Measurements from ENCODE around the gene LCN2. TPM values are rescaled to one million over a fixed set of nuclear protein-coding genes. Genes with fewer than 3 reads are reported as not detected.
"Not testable (repeated sequence)": the region's sequence is repeated elsewhere in the genome, so short reads cannot be mapped to it uniquely, and the experiment has no call there.

The LCN2 gene
- total RNA-seq, 2 experiments from 2014 or later = not detected

GRCh38 chr9:128106181-128106939 is 42.9 kb upstream of the LCN2 start:
- ATAC-seq (no peak), DNase-seq (no peak)
- peaks cover 48% of the 10 kb centered on the region for H3K36me3 Mint-ChIP-seq (ENCODE audit: low read depth)
- ChIA-PET POLR2A (interaction anchor here (0.6 kb wide), 1 partner anchor 130 kb away, joined by 3 read pairs; no protein-coding TSS in a partner anchor), CTCF (interaction anchor here (0.8 to 2.8 kb wide), 3 partner anchors 11 to 21 kb away, joined by 3 to 18 read pairs (median 4); no protein-coding TSS in a partner anchor)
- H3K9me3 Mint-ChIP-seq (ENCODE audit: low read depth) = no peaks in the 10 kb centered on the region
- no peak overlapping the region for H3K4me3 Mint-ChIP-seq
- H3K27me3 Mint-ChIP-seq = no peaks in the 10 kb centered on the region
- intact Hi-C loops (cut with DNase I, micrococcal nuclease) = no loop called here
- no peak overlapping the region for H3K27ac Mint-ChIP-seq
- H3K4me1 Mint-ChIP-seq = peaks cover 18% of the 10 kb centered on the region

GRCh38 chr9:128106940-128107467 is 42.2 kb upstream of the LCN2 start:
- intact Hi-C loops (cut with DNase I, micrococcal nuclease) = no loop called here
- H3K36me3 Mint-ChIP-seq (ENCODE audit: low read depth) = peaks cover 45% of the 10 kb centered on the region

GRCh38 chr9:128107468-128108268 is 41.6 kb upstream of the LCN2 start:
- Mint-ChIP-seq H3K27ac (no peak overlapping the region), H3K9me3 (ENCODE audit: low read depth) (no peaks in the 10 kb centered on the region), H3K36me3 (ENCODE audit: low read depth) (peaks cover 38% of the 10 kb centered on the region), H3K27me3 (no peaks in the 10 kb centered on the region), H3K4me3 (no peak overlapping the region), H3K4me1 (peaks cover 13% of the 10 kb centered on the region)
- DNase-seq (no peak), ATAC-seq (no peak)
- CTCF ChIA-PET = interaction anchor here (0.5 to 2.8 kb wide), 4 partner anchors 10 to 289 kb away, joined by 3 to 18 read pairs (median 4); no protein-coding TSS in a partner anchor
- POLR2A ChIA-PET = interaction anchor here (0.6 kb wide), 1 partner anchor 1130 kb away, joined by 4 read pairs; no protein-coding TSS in a partner anchor
- intact Hi-C loops (cut with DNase I, micrococcal nuclease) = no loop called here

More at GRCh38 chr9:128106940-128107467, 42.2 kb upstream of the LCN2 start:
- Mint-ChIP-seq H3K27ac (no peak overlapping the region), H3K9me3 (ENCODE audit: low read depth) (no peaks in the 10 kb centered on the region), H3K4me3 (no peak overlapping the region), H3K27me3 (no peaks in the 10 kb centered on the region), H3K4me1 (peaks cover 18% of the 10 kb centered on the region)
- ATAC-seq (no peak), DNase-seq (no peak)
- POLR2A ChIA-PET = interaction anchor here (0.6 kb wide), 1 partner anchor 1131 kb away, joined by 4 read pairs; no protein-coding TSS in a partner anchor
- CTCF ChIA-PET = interaction anchor here (0.5 to 2.8 kb wide), 5 partner anchors 11 to 289 kb away, joined by 3 to 18 read pairs (median 3); no protein-coding TSS in a partner anchor

GRCh38 chr9:128108269-128109049 is 40.8 kb upstream of the LCN2 start:
- ATAC-seq = no peak
- Mint-ChIP-seq H3K27me3 (no peaks in the 10 kb centered on the region), H3K36me3 (ENCODE audit: low read depth) (peaks cover 37% of the 10 kb centered on the region), H3K27ac (no peak overlapping the region), H3K4me1 (peaks cover 6% of the 10 kb centered on the region), H3K4me3 (no peak overlapping the region), H3K9me3 (ENCODE audit: low read depth) (no peaks in the 10 kb centered on the region)
- ChIA-PET CTCF (interaction anchor here (1.3 to 2.8 kb wide), 2 partner anchors 9 to 15 kb away, joined by 3 to 18 read pairs; no protein-coding TSS in a partner anchor), POLR2A (no interaction called here)
- intact Hi-C loops (cut with DNase I, micrococcal nuclease) = no loop called here
- DNase-seq = no peak

- CTCF ChIA-PET = interaction anchor here (1.2 to 1.3 kb wide), 2 partner anchors 15 to 64 kb away, joined by 3 to 4 read pairs; no protein-coding TSS in a partner anchor
- Mint-ChIP-seq H3K4me1 (peaks cover 2% of the 10 kb centered on the region), H3K27ac (no peak overlapping the region), H3K36me3 (ENCODE audit: low read depth) (peaks cover 34% of the 10 kb centered on the region), H3K9me3 (ENCODE audit: low read depth) (no peaks in the 10 kb centered on the region), H3K4me3 (no peak overlapping the region), H3K27me3 (no peaks in the 10 kb centered on the region)
- intact Hi-C loops (cut with DNase I, micrococcal nuclease) = no loop called here
- POLR2A ChIA-PET = interaction anchor here (0.7 kb wide), 1 partner anchor 392 kb away, joined by 3 read pairs; no protein-coding TSS in a partner anchor
- no peak for DNase-seq
- no peak for ATAC-seq
Measured at GRCh38 chr9:128109050-128109709, 40.1 kb upstream of the LCN2 start.

GRCh38 chr9:128111726-128112125 is 37.5 kb upstream of the LCN2 start:
- H3K4me1 Mint-ChIP-seq; DNase-seq; POLR2A ChIA-PET; H3K9me3 Mint-ChIP-seq (ENCODE audit: low read depth); CTCF ChIA-PET; H3K27me3 Mint-ChIP-seq; H3K27ac Mint-ChIP-seq; H3K4me3 Mint-ChIP-seq; ATAC-seq; intact Hi-C loops (cut with DNase I, micrococcal nuclease): not testable (repeated sequence)
- peaks cover 25% of the 10 kb centered on the region for H3K36me3 Mint-ChIP-seq (ENCODE audit: low read depth)

- H3K36me3 Mint-ChIP-seq (ENCODE audit: low read depth) = peaks cover 17% of the 10 kb centered on the region
- H3K27me3 Mint-ChIP-seq = no peaks in the 10 kb centered on the region
- CTCF ChIA-PET = interaction anchor here (0.8 to 1.1 kb wide), 4 partner anchors 13 to 170 kb away, joined by 3 to 5 read pairs (median 4); no protein-coding TSS in a partner anchor
- intact Hi-C loops (cut with DNase I, micrococcal nuclease) = no loop called here
- DNase-seq (no peak), ATAC-seq (no peak)
- peaks cover 5% of the 10 kb centered on the region for H3K4me1 Mint-ChIP-seq
- H3K9me3 Mint-ChIP-seq (ENCODE audit: low read depth) = no peaks in the 10 kb centered on the region
- no peak overlapping the region for H3K4me3 Mint-ChIP-seq
- H3K27ac Mint-ChIP-seq = no peak overlapping the region
- POLR2A ChIA-PET = interaction anchor here (0.6 kb wide), 1 partner anchor 22 kb away, joined by 3 read pairs; no protein-coding TSS in a partner anchor
Measured at GRCh38 chr9:128113526-128114325, 35.5 kb upstream of the LCN2 start.

GRCh38 chr9:128114326-128115186 is 34.7 kb upstream of the LCN2 start:
- Mint-ChIP-seq H3K36me3 (ENCODE audit: low read depth) (peaks cover 16% of the 10 kb centered on the region), H3K27ac (no peak overlapping the region), H3K27me3 (no peaks in the 10 kb centered on the region), H3K4me3 (no peak overlapping the region), H3K4me1 (peaks cover 5% of the 10 kb centered on the region), H3K9me3 (ENCODE audit: low read depth) (no peaks in the 10 kb centered on the region)
- ATAC-seq (no peak), DNase-seq (no peak)
- ChIA-PET CTCF (interaction anchor here (0.6 to 1.1 kb wide), 5 partner anchors 14 to 749 kb away, joined by 3 to 5 read pairs (median 4); no protein-coding TSS in a partner anchor), POLR2A (interaction anchor here (0.6 kb wide), 1 partner anchor 23 kb away, joined by 3 read pairs; no protein-coding TSS in a partner anchor)
- intact Hi-C loops (cut with DNase I, micrococcal nuclease) = loop anchor here in 1 of 2 experiments (5.0 kb wide), 1 partner anchor 77 kb away; no protein-coding TSS in a partner anchor

All from activated CD4-positive, alpha-beta T cell treated with anti-CD3 and anti-CD28 coated beads for 36 hours (primary cell).